Stimulated activated CD8-positive, alpha-beta memory T cell treated with anti-CD3 and anti-CD28 coated beads, Interleukin-15, amount 100 ng/mL, for 48 hours (primary cell): ENCODE results near the gene LRRC4C.

Experiments
- DNase-seq, 2 donors: peaks; one replicate each; pipeline ENCODE4 v3.0.0-alpha.2; 2020; ENCODE audit warnings: low read depth in 2 of 2

The LRRC4C gene

GRCh38 chr11:40099426-40100161 lies 1359.9 kb downstream of the LRRC4C start:
- DNase-seq = no peak

GRCh38 chr11:40095446-40095845 lies 1364.0 kb downstream of the LRRC4C start:
- no peak for DNase-seq

DNA sequence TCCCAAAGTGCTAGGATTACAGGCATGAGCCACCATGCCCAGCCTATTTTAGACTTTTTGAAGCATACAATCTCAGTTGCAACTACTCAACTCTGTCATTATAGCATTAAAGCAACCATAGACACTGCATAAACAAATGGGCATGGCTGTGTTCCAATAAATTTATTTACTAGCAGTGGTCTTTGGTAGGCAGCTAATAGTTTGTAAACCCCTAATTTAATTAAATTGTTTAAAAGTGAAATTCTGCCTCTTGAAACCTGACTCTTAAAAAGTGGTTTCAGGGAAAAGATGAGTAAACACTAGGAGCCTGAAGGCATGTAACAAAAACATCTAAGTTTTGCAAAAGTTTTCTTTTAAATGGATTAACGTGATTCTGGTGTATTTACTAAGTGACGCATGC lies 1364.5 kb downstream of the LRRC4C start:
- DNase-seq = no peak

GRCh38 chr11:40080434-40080833 lies 1379.0 kb downstream of the LRRC4C start:
- DNase-seq = no peak
